Fibroblast of the conjunctiva (primary cell): ENCODE results near the gene CNTN1.
"Not testable (repeated sequence)": the region's sequence is repeated elsewhere in the genome, so short reads cannot be mapped to it uniquely, and the experiment has no call there.

Experiments used
- DNase-seq: peaks from one replicate; pipeline ENCODE4 v3.0.0-alpha.2; 2010; ENCODE audit warnings: low read depth

CNTN1 gene

DNA sequence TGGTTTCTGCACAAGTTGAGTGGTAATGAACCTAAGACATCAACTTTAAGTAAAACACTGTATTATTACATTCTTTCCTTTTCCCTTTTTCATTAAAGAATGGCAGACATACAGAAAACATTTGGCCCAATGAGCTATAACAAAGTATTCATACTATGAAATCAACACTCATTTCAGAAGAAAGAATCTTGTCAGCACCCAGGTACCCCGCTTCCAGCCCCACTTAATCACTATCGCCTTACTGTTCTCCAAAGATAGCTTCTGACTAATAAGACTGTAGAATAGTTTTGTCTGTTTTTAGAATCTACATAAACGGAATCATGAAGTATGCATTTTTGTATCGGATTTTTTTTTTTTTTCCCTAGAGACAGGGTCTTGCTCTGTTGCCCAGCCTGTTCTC lies 9.5 kb downstream of the CNTN1 start:
- DNase-seq = no peak

- no peak for DNase-seq
Observed at GRCh38 chr12:40711121-40711520, 18.9 kb downstream of the CNTN1 start.

DNA sequence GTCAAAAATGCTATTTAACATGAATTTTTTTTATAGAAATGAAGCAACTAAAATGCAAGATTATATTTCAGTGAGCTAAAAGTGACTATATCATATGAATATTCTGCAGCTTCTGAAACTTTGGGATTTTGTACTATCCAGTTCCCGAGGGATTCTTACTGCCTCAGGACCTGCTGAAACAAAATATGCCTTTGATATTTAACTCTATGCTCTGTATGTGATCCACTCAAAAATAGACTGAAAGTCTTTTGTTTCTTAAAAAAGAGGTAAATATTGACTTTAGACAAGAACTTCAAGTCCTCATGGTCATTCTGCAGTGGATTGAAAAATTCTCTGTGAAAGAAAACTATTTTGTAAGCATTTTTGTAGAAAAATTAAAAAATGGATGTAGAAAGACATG lies 22.4 kb downstream of the CNTN1 start:
- DNase-seq = no peak

- no peak for DNase-seq
Observed at GRCh38 chr12:40716037-40716436, 23.8 kb downstream of the CNTN1 start.

GRCh38 chr12:40717576-40717975 lies 25.3 kb downstream of the CNTN1 start:
- no peak for DNase-seq

DNA sequence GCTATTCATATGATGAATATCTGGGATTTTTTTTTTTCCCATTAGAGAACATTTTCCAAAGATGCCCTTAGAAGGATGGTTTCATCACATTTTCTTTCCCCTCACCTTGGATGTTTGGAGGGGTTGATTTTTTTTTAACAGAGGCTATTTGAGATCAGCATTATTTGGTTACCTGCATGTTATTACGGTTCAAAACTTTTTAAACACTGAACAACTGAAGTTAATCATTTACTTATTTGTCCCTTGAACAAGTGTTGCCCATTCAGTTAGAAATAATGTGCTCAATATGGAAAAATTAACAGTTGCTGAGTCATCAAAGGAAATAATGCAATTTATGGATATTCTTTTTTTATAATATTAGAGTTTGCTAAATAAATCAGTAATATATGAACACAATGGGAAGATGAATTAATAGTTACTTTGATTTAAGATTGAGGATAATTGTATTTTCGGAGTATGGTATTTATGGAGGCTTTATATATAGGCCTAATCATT lies 26.7 kb downstream of the CNTN1 start:
- DNase-seq = no peak

DNA sequence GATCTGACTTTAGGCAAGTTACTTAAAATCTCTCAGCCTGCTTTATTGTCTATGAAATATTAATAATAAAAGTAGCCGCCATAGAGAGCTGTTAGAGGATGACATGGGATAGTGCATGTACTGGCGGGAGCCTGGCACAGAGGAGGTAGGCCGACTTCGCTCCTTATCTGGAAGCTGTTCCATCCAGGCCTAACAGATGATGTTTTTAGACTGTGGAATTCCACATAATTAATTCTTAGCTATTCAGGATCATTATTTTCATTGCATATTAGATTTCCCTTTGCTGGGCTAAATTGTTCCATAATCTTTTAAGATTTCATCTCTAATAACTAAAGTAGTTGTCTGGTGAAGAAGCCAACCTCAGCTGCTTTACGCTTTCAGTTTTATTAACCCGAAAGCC lies 30.8 kb downstream of the CNTN1 start:
- no peak for DNase-seq

DNA sequence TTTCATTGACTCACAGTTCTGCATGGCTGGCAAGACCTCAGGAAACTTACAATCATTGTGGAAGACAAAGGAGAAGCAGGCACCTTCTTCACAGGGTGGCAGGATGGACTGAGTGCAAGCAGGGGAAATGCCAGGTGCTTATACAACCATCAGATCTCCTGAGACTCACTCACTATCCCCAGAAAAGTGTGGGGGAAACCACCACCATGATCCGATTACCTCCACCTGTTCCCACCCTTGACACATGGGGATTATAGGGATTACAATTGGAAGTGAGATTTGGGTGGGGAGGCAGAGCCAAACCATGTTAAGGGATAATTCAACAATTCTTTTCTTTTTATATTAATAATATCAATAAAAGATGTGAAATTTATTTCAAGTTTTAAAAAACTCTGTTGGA lies 34.1 kb downstream of the CNTN1 start:
- no peak for DNase-seq

GRCh38 chr12:40727774-40728483 lies 35.7 kb downstream of the CNTN1 start:
- no peak for DNase-seq

DNA sequence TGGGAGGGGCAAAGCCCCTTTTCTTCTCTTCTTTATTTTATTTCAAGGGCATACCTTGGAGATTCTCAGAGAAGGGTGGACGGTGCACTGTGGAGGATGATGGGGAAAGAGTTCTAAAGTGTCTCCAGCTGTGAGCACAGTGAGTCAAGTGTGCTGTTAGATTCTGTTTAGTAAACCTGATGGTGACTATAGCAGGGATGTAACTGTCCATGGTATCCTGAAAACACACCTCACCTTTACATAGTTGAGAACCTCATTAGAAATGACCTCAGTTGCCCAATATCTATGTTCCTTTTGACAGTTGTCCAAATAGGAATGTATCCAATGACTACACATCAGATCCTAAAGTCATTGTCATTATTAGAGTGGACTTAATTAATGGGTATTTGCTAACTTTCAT lies 38.0 kb downstream of the CNTN1 start:
- no peak for DNase-seq

- DNase-seq = no peak
Observed at GRCh38 chr12:40733871-40734270, 41.6 kb downstream of the CNTN1 start.

DNA sequence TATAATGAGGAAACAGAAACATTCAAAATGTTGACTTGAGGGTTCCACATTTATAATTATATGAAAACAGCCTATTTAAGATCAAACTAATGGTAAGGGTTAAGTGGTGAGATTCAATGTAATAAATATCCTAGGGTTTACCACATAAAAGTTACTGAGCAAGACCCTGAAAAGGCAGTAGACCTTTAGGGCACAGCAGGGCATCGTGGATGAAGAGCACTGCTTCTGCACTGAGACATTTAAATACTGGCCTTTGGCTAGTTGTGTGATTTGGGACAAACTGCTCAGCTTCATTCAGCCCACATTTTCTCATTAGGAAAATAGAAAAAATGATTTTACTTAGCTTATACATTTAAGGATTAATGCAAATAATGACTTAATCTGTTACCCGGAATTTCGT lies 42.0 kb downstream of the CNTN1 start:
- DNase-seq = no peak

GRCh38 chr12:40735551-40736230 lies 43.5 kb downstream of the CNTN1 start:
- DNase-seq = no peak

DNA sequence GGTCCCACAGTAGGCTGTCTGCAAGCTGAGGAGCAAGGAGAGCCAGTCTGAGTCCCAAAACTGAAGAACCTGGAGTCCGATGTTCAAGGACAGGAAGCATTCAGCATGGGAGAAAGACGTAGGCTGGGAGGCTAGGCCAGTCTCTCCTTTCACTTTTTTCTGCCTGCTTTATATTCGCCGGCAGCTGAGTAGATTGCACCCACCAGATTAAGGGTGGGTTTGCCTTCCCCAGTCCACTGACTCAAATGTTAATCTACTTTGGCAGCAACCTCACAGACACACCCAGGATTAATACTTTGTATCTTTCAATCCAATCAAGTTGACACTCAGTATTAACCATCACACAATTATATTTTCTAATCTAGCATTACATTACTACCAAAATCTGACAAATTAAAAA lies 45.2 kb downstream of the CNTN1 start:
- DNase-seq = not testable (repeated sequence)

DNA sequence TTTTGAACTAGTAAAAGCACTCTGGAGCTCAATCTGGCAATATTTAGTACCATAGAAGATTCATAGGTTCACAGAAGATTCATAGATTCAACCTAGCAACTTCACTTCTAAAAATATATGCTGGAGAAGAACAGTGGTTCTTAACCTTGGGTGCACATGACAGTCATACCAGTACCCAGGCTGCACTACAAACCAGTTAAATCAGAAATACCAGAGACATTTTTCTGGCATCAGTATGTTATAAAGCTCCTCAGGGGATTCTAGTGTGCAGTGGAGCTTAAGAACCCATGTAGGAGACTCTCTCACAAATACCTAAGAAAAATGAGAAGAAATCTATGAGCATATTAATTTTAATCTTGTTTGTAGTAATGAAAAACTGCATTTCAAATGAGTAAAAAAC lies 46.6 kb downstream of the CNTN1 start:
- DNase-seq = no peak

- DNase-seq = no peak
Observed at GRCh38 chr12:40742041-40742440, 49.8 kb downstream of the CNTN1 start.

GRCh38 chr12:40745386-40745785 lies 53.1 kb downstream of the CNTN1 start:
- no peak for DNase-seq

DNA sequence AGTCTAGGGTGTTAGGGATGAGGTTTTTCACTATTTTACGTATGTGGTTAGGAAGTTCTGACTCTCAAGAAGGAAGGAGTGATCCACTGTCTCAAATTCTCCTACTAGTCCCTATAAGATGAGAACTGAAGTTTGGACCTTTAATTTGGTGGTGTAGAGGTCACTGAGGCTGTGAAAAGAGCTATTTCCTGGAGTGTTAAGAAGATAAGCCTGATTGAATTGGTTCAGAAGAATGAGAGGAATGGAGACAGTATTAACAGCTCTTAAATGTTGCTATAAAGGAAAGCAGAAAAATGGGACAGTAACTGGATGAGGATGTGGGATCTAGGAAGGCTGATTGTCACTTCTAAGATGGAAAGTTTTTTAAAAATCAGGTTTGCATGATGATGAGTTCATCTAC lies 57.6 kb downstream of the CNTN1 start:
- DNase-seq = no peak

GRCh38 chr12:40752011-40752410 lies 59.8 kb downstream of the CNTN1 start:
- no peak for DNase-seq

- no peak for DNase-seq
Observed at GRCh38 chr12:40760821-40761220, 68.6 kb downstream of the CNTN1 start.

DNA sequence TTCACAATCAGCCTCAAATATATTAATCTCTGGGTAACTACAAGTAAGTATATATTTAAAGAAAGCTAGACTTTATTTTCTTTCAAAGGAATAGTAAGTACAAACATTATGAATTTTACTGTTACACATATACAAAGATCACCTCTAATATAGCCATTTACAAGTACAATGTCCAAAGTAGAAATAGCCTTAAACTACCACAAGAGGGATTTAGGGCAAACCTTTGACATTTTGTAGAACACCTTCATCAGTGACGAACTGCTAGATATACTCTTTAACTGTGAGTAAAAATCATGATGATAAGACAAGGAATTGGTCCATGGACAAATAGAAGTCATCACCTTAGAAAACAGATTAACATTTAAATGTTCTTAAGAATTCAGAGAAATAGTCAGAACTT lies 69.8 kb downstream of the CNTN1 start:
- no peak for DNase-seq

DNA sequence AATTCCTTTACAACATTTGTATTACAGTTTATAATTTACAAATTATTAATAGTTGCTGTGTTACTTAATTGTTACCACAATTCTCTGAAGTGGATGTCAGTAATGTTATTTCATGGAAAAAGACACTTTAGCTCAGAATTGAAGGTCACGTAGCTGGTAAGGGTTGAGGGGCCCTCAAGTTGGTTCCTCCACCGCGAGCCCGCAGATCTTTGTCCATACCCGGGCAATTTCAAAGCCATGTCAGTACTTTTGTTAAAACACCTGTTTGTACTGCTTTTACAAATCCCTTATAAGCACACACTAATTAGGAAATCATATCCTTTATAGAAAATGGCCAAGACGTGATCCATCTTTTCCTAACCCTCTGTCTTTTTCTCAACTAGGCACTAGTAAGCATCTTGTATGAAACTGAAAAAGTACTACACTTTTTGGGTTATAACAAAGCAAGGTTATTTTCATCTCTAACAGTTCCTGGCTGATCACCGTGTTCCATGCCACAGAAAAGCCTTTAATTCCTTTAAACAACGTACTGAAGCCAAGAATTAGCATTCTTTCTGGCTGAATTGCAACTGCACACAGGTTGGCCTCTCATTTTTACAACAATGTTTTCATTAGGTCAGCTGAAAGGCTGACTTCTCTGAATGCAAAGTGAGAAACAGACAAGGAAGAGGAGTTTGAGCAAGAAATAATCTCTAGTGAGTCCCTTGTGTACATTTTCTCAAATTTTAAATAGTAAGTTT lies 76.1 kb downstream of the CNTN1 start:
- DNase-seq = no peak

GRCh38 chr12:40769846-40770245 lies 77.6 kb downstream of the CNTN1 start:
- no peak for DNase-seq
